Testis (tissue), 2 donors: ENCODE measurements around the gene ESRRB.

ENCODE experiments used
- CTCF ChIP-seq, 3 experiments: fragments of 450-650 bp in 2 of 3; fragments of 200-600 bp in 1 of 3; sonication (generic) in 1 of 3; IDR thresholded peaks; one replicate each; pipeline ENCODE4 v1.5.1; 2016 to 2019; ENCODE audit warnings: antibody characterized with exemption in 3 of 3, mild to moderate bottlenecking in 2 of 3, moderate library complexity in 1 of 3
- POLR2A ChIP-seq: fragments of 450-650 bp; IDR thresholded peaks from one replicate; pipeline ENCODE4 v1.6.1; 2017; ENCODE audit warnings: antibody characterized with exemption, mild to moderate bottlenecking, moderate library complexity

DNA sequence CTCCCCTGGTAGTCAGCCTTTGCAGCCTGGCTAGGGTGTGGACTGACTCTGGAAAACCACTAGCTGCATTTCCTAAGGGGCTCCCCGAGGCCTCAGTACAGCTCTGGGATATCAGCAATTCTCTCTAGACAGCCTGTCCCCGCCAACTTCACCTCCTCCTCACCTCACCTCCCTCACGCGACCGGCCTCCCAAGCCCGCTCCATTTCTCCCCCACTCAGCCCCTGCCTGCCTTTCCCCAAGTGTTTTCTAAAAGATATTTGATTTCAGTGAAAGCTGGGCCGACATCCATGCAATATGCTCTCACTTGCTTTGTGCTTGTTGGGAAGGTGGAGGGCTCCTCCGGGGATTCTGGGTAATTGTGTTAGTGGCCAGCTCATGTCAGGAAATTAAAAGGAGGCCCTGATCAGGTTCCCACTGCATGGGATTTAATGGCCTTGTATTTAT, 91.8 kb downstream of the ESRRB start:
- TF ChIP-seq CTCF (IDR thresholded peaks at IDR 0.05): no peak
- TF ChIP-seq POLR2A: no peak
